Activated CD8-positive, alpha-beta memory T cell treated with anti-CD3 and anti-CD28 coated beads for 4 hours (primary cell): Measurements from ENCODE around the gene PSMA8.
"Not testable (repeated sequence)": the region's sequence is repeated elsewhere in the genome, so short reads cannot be mapped to it uniquely, and the experiment has no call there.

Experiments used
- DNase-seq, 2 donors: peaks; one replicate each; pipeline ENCODE4 v3.0.0-alpha.2; 2020; ENCODE audit warnings: low read depth in 2 of 2

Gene PSMA8

GRCh38 chr18:26133652-26134051 is at the start of gene PSMA8:
Gene PSMA8, plus strand, starts transcription at chr18:26133869. Its CDS starts 97 bp downstream, at chr18:26133966.
- DNase-seq = peak; percentile 23 to 33

- no peak for DNase-seq
Measured at GRCh38 chr18:26085056-26085455, 48.6 kb upstream of the PSMA8 start.

- DNase-seq = no peak
Measured at GRCh38 chr18:26086959-26087358, 46.7 kb upstream of the PSMA8 start.

GRCh38 chr18:26088487-26088886 is 45.2 kb upstream of the PSMA8 start:
- no peak for DNase-seq

- DNase-seq = no peak
Measured at GRCh38 chr18:26089293-26090129, 44.2 kb upstream of the PSMA8 start.

DNA sequence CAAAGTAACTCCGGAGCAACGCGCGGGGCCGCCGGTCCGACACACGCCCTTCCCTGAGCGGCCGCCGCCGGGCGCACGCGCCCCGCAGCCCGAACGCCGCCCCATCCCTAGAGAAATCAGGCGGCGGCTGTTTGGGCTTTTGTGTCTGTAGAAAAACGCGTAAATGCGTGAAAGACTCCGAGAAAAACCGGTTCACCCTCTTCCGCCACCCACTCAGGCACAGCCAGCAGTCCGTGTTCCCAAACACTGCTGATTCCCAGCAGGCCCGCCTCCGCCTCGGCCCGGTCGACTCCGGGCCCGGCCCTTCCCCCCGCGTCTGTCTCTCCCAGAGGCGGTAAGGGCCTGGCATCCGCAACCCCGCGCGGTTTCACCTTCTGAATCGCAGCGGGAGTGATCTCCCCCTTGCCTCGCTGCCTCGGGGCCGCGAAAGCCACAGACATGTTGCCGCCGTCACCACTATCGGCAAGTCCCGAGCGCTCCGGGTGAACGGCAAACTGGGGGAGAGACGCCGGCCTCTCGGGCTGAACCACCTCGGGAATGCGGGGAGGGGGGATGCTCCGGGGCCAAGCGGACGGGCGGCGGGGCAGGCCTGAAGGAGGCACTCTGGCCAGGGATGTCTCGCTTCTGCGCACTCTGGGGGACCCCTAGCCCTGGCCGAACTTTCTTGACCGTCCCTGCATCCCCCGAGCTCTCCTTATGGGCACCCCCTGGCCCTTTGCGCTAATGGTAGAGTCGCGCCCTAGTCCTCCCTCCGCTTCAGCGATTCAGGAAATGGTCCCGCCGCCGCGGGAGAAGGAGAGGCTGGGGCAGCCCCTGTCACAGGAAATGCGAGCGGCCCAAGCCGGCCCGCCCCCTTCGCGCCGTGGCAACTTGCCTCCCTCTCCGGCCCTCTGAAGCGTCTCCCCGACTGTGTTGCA is 43.3 kb upstream of the PSMA8 start, which contains the start of gene SS18:
Gene SS18 (minus strand): TSS at position 484 of the 917 bp plus-strand sequence. CDS start 44 bp downstream, at position 440.
- DNase-seq = peak; percentile 75 to 79

DNA sequence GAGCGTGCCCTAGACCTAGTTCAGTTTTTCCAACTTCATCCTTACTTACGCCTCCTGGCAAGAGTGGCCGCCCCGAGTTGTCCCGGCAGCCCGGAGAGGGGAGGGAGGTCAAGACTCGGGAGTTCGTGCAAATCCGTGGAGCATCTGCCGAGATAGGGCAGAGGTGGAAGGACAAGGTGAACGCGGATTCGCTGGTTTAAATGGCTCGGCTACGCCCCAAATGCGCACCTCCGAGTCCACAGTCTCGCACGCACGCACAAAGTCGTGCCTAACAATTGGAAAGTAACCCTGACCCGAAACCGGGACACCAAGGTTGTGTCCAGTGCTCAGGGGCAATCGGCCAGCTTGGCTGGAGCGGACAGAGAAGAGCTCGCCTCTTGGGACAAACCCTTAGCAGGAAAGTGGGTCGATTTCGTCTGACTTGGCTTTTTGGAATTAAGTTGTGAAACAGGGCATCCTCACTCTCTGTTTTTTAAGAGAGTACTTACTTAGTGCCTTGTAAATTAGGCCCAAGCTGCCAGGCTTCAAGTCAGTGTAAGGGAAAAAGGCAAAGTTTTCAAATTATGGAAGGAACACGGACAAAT is 42.5 kb upstream of the PSMA8 start:
- DNase-seq = no peak

- DNase-seq = no peak
Measured at GRCh38 chr18:26096852-26097251, 36.8 kb upstream of the PSMA8 start.

GRCh38 chr18:26097563-26097962 is 36.1 kb upstream of the PSMA8 start:
- DNase-seq = no peak

- no peak for DNase-seq
Measured at GRCh38 chr18:26103579-26103978, 30.1 kb upstream of the PSMA8 start.

DNA sequence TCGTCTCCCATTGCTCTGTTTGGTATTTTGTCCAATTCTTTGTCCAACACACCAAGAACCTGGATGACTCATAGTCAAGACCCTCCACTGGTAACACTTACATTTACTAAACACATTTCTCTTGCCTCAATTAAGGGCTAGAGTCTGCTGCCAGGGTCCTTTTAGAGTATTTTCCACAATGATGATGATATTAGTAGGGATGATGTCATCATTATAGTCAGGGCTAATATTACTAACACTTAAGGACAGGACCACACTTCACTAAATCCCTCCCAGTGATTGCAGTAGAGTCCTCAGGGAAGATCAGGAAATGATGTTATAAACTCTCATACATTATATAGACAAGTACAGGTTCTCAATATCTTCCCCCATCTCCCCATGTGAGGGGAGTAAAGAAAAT is 29.6 kb upstream of the PSMA8 start:
- DNase-seq = no peak

GRCh38 chr18:26119246-26119645 is 14.4 kb upstream of the PSMA8 start:
- DNase-seq = no peak

DNA sequence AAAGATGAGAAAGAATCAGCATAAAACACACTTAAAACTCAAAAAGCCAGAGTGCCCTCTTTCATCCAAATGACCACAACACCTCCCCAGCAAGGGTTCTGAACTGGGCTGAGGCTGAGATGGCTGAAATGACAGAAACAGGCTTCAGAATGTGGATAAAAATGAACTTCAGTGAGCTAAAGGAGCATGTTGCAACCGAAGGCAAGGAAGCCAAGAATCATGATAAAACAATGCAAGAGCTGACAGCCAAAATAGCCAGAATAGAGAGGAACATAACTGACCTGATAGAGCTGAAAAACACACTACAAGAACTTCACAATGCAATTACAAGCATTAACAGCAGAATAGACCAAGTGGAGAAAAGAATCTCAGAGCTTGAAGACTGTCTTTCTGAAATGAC is 12.2 kb upstream of the PSMA8 start:
- no peak for DNase-seq

DNA sequence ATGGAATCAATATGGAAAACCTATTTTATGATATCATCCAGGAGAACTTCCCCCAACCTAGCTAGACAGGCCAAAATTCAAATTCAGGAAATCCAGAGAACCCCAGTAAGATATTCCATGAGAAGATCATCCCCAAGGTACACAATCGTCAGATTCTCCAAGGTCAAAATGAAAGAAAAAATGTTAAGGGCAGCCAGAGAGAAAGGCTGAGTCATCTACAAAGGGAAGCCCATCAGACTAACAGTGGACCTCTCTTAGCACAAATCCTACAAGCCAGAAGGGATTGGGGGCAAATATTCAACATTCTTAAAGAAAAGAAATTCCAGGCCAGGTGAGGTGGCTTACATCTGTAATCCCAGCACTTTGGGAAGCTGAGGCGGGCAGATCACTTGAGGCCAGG is 11.7 kb upstream of the PSMA8 start:
- DNase-seq = not testable (repeated sequence)

- no peak for DNase-seq
Measured at GRCh38 chr18:26127786-26128185, 5.9 kb upstream of the PSMA8 start.

GRCh38 chr18:26128192-26128591 is 5.5 kb upstream of the PSMA8 start:
- not testable (repeated sequence) for DNase-seq

GRCh38 chr18:26134107-26134506 is 438 bp downstream of the PSMA8 start:
- no peak for DNase-seq

GRCh38 chr18:26135548-26135947 is 1.9 kb downstream of the PSMA8 start:
- no peak for DNase-seq

GRCh38 chr18:26157326-26157725 is 23.7 kb downstream of the PSMA8 start:
- no peak for DNase-seq

DNA sequence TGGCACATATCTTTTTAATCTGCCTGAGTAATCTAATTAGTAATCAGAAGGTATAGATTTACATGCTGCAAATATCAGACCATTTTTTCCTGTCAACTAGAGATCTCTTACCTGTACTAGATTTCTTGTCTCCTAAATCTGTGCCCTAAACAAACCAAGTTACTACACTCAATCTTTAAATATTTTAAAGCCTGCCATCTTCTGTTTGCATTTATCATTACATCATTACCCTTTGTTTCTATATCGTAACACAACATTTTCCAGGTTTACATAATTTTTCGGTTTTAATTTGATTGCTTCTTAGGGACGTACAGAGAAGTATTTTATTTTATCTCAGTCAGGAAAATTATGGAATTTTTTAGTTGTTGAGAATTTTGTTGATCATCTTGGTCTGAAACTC is 25.7 kb downstream of the PSMA8 start:
- no peak for DNase-seq

DNA sequence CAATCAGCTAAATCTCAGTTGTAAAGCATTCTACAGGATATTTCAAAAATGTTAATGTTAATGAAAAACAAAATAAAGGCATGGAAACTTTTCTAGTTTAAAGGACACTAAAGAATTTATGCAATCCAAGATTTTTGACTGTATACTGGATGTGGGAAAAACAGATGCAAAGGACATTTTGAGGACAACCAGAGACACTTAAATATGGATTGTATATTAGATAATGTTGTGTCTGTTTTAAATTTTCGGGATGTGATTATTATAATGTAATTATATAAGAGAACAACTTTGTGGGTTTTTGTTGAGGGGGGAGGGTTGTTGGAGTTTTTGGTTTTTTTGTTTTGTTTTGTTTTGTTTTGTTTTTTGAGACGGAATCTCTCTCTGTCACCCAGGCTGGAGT is 30.9 kb downstream of the PSMA8 start:
- no peak for DNase-seq

- DNase-seq = not testable (repeated sequence)
Measured at GRCh38 chr18:26167592-26167991, 33.9 kb downstream of the PSMA8 start.
